GM13976 (cell line): ENCODE data around the gene FNDC3B.

Experiments
- DNase-seq: peaks from one replicate; pipeline ENCODE4 v3.0.0; 2012; ENCODE audit warnings: low spot score
- CTCF ChIP-seq: IDR thresholded peaks from 2 replicates; pipeline ENCODE4 v1.5.1; 2012; ENCODE audit warnings: borderline replicate concordance, mild to moderate bottlenecking; ENCODE audit not compliant: insufficient read depth; ENCODE audit errors: extremely low read depth, missing control alignments, control extremely low read depth
- in situ Hi-C: fragments of 300-500 bp; cut with MboI; formaldehyde crosslinking; loops from one replicate; pipeline ENCODE4 v1.12.0; 2022; ENCODE audit warnings: low sequenced_read_pairs, mixed read lengths, inconsistent platforms; ENCODE audit not compliant: unreplicated experiment

The FNDC3B gene

GRCh38 chr3:172296248-172296974 is 257.0 kb downstream of the FNDC3B start:
- in situ Hi-C loops = no loop called here
- TF ChIP-seq CTCF = no peak
- no peak for DNase-seq

- TF ChIP-seq CTCF = no peak
- in situ Hi-C loops = no loop called here
- no peak for DNase-seq
Measured at GRCh38 chr3:172296975-172297332, 257.6 kb downstream of the FNDC3B start.

- in situ Hi-C loops = no loop called here
- DNase-seq = no peak
- no peak for TF ChIP-seq CTCF
Measured at GRCh38 chr3:172298247-172298646, 258.9 kb downstream of the FNDC3B start.

GRCh38 chr3:172300187-172300586 is 260.8 kb downstream of the FNDC3B start:
- in situ Hi-C loops = no loop called here
- DNase-seq = no peak
- TF ChIP-seq CTCF = no peak

- no peak for TF ChIP-seq CTCF
- in situ Hi-C loops = no loop called here
- DNase-seq = no peak
Measured at GRCh38 chr3:172300862-172301261, 261.5 kb downstream of the FNDC3B start.

- in situ Hi-C loops = no loop called here
- no peak for TF ChIP-seq CTCF
- DNase-seq = no peak
Measured at GRCh38 chr3:172302203-172302602, 262.8 kb downstream of the FNDC3B start.
